Activated T-helper 2 cell treated with anti-CD3 and anti-CD28 coated beads, Interferon-gamma antibody, Interleukin-2, Interleukin-4, amounts not matched to agents 10 μg/mL and 5 μg/mL and 100 μg/mL, durations not matched to agents 14 hours and 24 hours and 36 hours (primary cell): Measurements from ENCODE around the gene ZAR1. TPM values are rescaled to one million over a fixed set of nuclear protein-coding genes. Genes with fewer than 3 reads are reported as not detected.

ENCODE experiments used
- DNase-seq: peaks from one replicate; pipeline ENCODE4 v3.0.0; 2021; ENCODE audit warnings: low spot score
- H3K27ac Mint-ChIP-seq: one replicate; pipeline ENCODE4 v1.8.0; 2021; ENCODE audit warnings: mixed read lengths
- H3K27me3 Mint-ChIP-seq: one replicate; pipeline ENCODE4 v1.8.0; 2021; ENCODE audit warnings: low read depth, mixed read lengths
- H3K36me3 Mint-ChIP-seq: one replicate; pipeline ENCODE4 v1.8.0; 2021; ENCODE audit warnings: low read depth, mixed read lengths
- H3K4me1 Mint-ChIP-seq: one replicate; pipeline ENCODE4 v1.8.0; 2021; ENCODE audit warnings: low read depth, mixed read lengths
- H3K4me3 Mint-ChIP-seq: one replicate; pipeline ENCODE4 v1.8.0; 2021; ENCODE audit warnings: low read depth, mild to moderate bottlenecking, moderate library complexity, mixed read lengths
- H3K9me3 Mint-ChIP-seq: one replicate; pipeline ENCODE4 v1.8.0; 2021; ENCODE audit warnings: mixed read lengths
- intact Hi-C: fragments of 100-400 bp; cut with micrococcal nuclease; formaldehyde crosslinking; loops from one replicate; pipeline ENCODE4 v1.15.1; 2023
- total RNA-seq: library from RNA; stranded (reverse); gene quantifications from 2 replicates; pipeline ENCODE4 v1.2.3, GENCODE V29; 2022

The ZAR1 gene
- total RNA-seq, 1 donor from 2014 or later, result not detected

GRCh38 chr4:48543796-48544195, 53.7 kb downstream of the ZAR1 start:
- Mint-ChIP-seq H3K9me3 (no peaks in the 10 kb centered on the region), H3K27me3 (no peaks in the 10 kb centered on the region), H3K27ac (no peak overlapping the region), H3K36me3 (peaks cover 75% of the 10 kb centered on the region), H3K4me1 (peaks cover 2% of the 10 kb centered on the region), H3K4me3 (no peak overlapping the region)
- DNase-seq, result no peak
- intact Hi-C loops, result no loop called here

Other genes with a start within 250 kb of the ZAR1 start
- 2.2 and 2.4 TPM in 2 replicates for gene TEC, start 220.4 kb upstream of the ZAR1 start, total RNA-seq
- 60.4 and 67.1 TPM in 2 replicates for gene SLAIN2, start 148.7 kb upstream of the ZAR1 start, total RNA-seq
- not detected in 2 replicates for gene SLC10A4, start 6.9 kb upstream of the ZAR1 start, total RNA-seq